IPS-NIHi11 (cell line): ENCODE measurements around the gene RFX4.
"Not testable (repeated sequence)": the region's sequence is repeated elsewhere in the genome, so short reads cannot be mapped to it uniquely, and the experiment has no call there.

Experiments used
- DNase-seq: peaks from one replicate; pipeline ENCODE4 v3.0.0; 2012; ENCODE audit warnings: mixed read lengths, low spot score

RFX4 gene

GRCh38 chr12:106726603-106727202 lies 143.9 kb downstream of the RFX4 start:
- not testable (repeated sequence) for DNase-seq

GRCh38 chr12:106729611-106730010 lies 146.8 kb downstream of the RFX4 start:
- DNase-seq = no peak

- DNase-seq = no peak
Measured at GRCh38 chr12:106732890-106733289, 150.1 kb downstream of the RFX4 start.

- DNase-seq = no peak
Measured at GRCh38 chr12:106733660-106734059, 150.9 kb downstream of the RFX4 start.

GRCh38 chr12:106736051-106736957 lies 153.5 kb downstream of the RFX4 start:
- no peak for DNase-seq

- no peak for DNase-seq
Measured at GRCh38 chr12:106739318-106739717, 156.5 kb downstream of the RFX4 start.

- no peak for DNase-seq
Measured at GRCh38 chr12:106739815-106740530, 157.2 kb downstream of the RFX4 start.

GRCh38 chr12:106740818-106741217 lies 158.0 kb downstream of the RFX4 start:
- no peak for DNase-seq

- no peak for DNase-seq
Measured at GRCh38 chr12:106741247-106741646, 158.4 kb downstream of the RFX4 start.

GRCh38 chr12:106743270-106743988 lies 160.6 kb downstream of the RFX4 start:
- DNase-seq = no peak

- DNase-seq = no peak
Measured at GRCh38 chr12:106744600-106744999, 161.8 kb downstream of the RFX4 start.

GRCh38 chr12:106745181-106745745 lies 162.5 kb downstream of the RFX4 start:
- DNase-seq = no peak

GRCh38 chr12:106747973-106748436 lies 165.2 kb downstream of the RFX4 start:
- DNase-seq = no peak

- no peak for DNase-seq
Measured at GRCh38 chr12:106750524-106750923, 167.7 kb downstream of the RFX4 start.

GRCh38 chr12:106753526-106753925 lies 170.7 kb downstream of the RFX4 start:
- DNase-seq = no peak

GRCh38 chr12:106754331-106754730 lies 171.5 kb downstream of the RFX4 start:
- DNase-seq = no peak

- no peak for DNase-seq
Measured at GRCh38 chr12:106757623-106758348, 175.0 kb downstream of the RFX4 start.

GRCh38 chr12:106758349-106759110 lies 175.7 kb downstream of the RFX4 start:
- no peak for DNase-seq

GRCh38 chr12:106759526-106760183 lies 176.9 kb downstream of the RFX4 start:
- DNase-seq = no peak

- peak; percentile 60 for DNase-seq
Measured at GRCh38 chr12:106760184-106760531, 177.4 kb downstream of the RFX4 start.
